Activated CD4-positive, alpha-beta T cell treated with anti-CD3 and anti-CD28 coated beads, Interleukin-2, amount 50 U/mL, for 4 hours (primary cell): ENCODE measurements around the gene SPTLC1.
"Not testable (repeated sequence)": the region's sequence is repeated elsewhere in the genome, so short reads cannot be mapped to it uniquely, and the experiment has no call there.

Experiments used
- DNase-seq, 2 experiments: peaks; one replicate each; pipeline ENCODE4 v3.0.0-alpha.2; 2020

Gene SPTLC1

DNA sequence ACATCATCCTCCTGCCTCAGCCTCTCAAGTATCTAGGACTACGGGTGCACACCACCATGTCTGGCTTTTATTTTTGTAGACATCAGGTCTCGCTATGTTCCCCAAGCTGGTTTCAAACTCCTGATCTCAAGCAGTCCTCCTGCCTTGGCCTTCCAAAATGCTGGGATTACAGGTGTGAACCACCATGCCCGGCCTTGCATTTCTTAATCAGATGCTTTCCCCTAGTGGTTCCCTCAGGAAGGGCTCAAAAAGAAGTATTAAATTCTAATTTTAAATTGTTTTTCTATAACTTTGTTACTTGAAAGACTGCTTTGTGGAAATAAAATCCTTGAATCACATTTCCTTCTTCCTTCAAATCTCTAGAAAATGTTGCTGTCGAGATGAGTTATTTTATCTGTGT lies 85.7 kb downstream of the SPTLC1 start:
- no peak for DNase-seq

DNA sequence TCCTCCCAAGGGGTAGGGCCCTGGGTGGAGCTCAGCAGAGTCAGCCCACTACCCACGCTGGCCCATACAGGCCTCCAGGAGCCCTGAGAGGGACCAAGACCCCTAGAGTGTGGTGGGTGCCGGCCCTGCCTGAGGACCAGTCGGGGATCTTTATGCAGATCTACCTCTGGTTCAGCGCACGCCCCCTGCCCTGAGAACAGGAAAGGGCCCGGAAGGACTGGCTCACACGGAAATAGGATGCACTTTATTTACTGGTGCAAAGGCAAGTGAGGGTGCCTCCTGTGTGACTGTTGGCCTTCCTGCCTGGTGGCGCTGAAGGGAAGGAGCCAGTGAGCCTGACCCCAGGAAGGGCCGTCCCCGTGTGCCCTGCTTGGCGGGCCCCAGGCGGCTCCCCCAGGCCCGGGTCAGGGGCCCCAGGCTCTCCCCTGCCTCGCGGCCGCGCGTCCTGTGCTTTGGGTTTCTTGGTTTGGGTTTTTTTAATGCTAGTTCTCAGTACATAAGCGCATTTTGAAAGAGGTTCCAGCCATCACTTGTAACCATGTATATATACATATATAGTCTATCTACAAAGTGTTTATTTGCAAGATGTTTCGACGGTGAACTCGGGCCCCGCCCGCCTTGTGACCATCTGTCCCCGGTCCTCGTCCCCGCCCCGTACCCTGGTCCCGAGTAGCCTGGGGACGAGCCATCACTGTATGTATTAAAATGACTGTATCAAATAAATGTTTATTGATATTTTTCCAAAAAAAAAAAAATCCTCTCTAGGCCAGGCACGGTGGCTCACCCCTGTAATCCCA lies 88.8 kb downstream of the SPTLC1 start:
- no peak for DNase-seq

DNA sequence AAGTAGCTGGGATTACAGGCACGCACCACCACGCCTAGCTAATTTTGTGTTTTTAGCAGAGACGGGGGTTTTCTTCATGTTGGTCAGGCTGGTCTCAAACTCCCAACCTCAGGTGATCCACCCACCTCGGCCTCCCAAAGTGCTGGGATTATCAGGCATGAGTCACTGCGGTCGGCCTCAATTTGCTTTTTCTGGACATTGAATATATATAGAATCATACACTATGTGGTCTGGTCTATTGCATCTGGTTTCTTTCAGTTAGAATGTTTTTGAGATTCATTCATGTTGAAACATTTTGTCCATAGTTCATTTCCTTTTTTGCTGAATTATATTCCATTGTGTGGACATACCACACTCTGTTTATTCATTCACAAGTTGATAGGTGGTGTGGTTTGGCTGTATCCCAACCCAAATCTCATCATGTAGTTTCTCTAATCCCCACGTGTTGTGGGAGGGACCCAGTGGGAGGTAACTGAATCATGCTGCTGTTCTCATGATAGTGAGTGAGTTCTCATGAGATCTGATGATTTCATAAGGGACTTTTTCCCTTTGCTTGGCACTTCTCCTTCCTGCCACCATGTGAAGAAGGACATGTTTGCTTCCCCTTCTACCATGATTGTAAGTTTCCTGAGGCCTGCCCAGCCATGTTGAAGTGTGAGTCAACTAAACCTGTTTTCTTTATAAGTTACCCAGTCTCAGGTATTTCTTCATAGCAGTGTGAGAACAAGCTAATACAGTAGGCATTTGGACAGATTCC lies 93.2 kb downstream of the SPTLC1 start:
- not testable (repeated sequence) for DNase-seq

- no peak for DNase-seq
Observed at GRCh38 chr9:92019658-92020057, 95.6 kb downstream of the SPTLC1 start.

GRCh38 chr9:92010705-92011536 lies 104.3 kb downstream of the SPTLC1 start:
- no peak for DNase-seq

DNA sequence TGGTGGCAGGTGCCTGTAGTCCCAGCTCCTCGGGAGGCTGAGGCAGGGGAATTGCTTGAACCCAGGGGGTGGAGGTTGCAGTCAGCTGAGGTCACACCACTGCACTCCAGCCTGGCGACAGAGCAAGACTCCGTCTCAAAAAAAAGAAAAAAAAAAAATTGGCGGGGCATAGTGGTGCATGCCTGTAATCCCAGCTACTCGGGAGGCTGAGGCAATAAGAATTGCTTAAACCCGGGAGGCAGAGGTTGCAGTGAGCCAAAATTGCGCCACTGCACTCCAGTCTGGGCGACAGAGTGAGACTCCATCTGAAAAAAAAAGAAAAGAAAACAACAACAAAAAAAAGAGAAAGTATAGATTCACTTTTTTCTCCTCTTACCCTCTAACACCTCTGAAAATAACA lies 105.0 kb downstream of the SPTLC1 start:
- DNase-seq: not testable (repeated sequence)

DNA sequence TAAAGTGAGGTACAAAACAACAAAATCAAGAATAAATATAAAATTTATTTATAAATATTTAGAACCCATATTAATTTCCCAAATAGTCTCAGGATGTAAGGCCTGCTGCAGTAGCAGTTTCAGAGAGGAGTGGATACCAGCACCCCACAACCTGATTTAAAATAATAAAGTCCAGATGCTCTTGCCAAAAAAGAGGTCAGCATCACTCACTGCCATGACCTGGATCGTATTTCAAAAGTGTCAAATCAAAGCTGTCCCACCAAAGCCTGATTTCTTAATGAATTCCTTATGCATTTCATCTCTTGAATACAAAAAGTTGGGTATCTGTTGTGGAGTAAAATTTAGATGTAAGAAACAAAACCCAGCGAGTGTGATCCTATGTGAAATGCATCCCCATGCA lies 107.2 kb downstream of the SPTLC1 start:
- no peak for DNase-seq

DNA sequence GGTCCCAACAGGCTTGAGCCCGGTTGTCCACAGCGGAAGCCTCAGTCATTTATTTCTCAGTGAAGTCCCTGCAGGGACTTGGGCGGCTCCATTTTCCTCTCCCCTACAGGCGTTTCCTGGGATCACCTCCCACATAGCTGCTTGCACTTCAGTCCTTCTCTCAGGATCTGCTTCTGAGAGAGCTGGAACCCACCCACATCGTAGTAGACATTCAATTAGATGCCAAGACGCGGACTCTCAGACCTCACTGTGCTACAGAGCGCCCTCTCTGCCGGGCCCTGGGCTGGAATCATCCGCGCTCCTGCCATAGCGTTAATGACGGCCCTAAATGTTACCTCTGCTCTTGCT lies 111.2 kb downstream of the SPTLC1 start:
- DNase-seq: no peak

DNA sequence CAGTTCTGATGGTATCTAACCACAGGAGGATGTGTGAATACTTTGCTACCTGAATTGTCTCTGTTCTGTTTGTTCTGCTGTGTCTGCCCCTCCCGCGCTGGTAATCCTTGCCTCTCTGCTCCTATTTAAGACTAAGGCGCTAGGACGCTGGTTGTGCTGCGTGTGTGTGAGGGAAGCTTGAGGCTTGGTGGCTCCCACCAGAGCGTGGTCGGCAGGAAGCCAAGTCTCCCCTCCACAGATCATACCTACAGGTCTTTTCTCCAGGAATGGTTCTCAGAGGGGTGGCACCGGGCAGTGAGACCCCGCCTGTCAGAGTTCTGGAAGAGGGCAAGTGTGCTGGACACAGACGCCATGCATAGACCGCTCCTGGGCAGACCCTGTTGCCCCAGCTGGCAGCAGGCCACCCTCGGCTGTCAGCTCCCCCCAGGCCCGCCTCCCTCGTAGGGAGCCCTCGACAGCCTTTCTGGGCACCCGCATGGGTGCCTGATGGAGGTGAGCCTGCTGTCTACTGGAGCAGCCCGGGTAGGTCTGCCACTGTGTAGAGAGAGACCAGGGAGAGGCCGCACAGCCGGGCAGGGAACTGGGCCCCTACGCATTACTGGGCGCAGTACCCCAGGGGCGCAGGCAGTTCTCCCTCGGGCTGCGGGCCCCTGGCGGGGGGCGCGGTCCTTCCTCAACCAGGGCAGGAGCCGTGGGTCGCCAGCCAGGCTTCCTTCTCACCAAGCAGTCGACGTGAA lies 111.7 kb downstream of the SPTLC1 start:
- DNase-seq: no peak

DNA sequence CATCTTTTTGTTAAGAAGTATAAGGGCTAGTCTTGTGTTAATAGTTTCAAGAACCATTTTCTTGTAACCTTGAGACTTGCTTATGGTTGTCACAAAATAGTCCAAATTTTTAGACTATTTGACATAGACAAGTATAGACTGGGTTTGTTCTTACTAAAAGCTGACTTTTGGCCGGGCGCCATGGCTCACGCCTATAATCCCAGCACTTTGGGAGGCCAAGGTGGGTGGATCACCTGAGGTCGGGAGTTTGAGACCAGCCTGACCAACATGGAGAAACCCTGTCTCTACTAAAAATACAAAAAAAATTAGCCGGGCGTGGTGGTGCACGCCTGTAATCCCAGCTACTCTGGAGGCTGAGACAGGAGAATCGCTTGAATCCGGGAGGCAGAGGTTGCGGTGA lies 113.3 kb downstream of the SPTLC1 start:
- not testable (repeated sequence) for DNase-seq

DNA sequence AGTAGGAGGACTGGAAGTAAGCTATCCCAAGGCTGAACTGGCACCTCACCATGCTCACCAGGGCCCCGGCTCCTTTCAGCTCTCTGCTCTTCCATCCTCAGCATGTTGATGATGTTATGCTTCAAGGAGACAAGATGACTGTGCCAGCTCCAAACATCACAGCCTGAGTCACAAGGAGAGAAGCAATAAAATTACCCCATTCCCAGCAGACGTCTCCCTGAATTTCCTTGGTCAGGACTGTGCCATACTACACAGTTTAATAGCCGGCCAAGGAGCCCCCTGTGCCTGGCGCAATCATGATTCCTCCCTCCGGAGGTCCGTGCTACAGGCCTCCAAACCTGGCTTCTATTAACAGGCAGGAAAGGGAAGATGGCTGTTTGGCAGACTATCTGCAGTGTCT lies 114.0 kb downstream of the SPTLC1 start:
- no peak for DNase-seq

- DNase-seq: no peak
Observed at GRCh38 chr9:91995000-91995655, 120.1 kb downstream of the SPTLC1 start.

GRCh38 chr9:91994422-91994821 lies 120.8 kb downstream of the SPTLC1 start:
- DNase-seq: no peak

GRCh38 chr9:91992461-91993041 lies 122.7 kb downstream of the SPTLC1 start:
- no peak for DNase-seq

DNA sequence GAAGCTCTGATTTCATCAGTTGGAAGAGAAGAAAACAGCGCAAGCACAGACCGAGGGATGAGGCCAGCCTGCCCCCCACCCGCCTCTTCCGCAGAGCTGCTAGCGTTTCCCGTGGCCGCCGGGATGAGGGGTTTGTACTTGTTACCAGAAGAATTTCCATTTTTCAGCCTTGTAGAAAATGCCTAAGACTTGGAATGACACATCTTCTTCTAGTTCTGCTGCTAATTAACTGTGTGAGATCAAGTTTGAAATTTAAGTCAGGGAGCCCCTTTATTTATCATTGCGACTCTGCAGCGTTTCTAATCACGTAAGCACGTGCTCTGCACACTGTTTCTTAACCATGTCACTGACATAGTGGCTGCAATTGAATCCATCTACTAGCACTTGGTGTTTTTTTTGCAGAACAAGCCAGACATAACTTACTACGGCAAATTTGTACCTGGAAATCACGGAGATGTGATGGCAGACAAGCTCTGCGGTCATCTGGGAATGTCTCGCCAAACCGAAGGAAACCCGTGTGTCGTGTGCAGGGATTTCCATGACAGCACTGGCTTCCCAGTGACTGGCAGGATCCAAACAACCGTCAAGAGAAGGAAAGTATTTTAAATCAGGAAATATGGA lies 123.4 kb downstream of the SPTLC1 start:
- DNase-seq: no peak

DNA sequence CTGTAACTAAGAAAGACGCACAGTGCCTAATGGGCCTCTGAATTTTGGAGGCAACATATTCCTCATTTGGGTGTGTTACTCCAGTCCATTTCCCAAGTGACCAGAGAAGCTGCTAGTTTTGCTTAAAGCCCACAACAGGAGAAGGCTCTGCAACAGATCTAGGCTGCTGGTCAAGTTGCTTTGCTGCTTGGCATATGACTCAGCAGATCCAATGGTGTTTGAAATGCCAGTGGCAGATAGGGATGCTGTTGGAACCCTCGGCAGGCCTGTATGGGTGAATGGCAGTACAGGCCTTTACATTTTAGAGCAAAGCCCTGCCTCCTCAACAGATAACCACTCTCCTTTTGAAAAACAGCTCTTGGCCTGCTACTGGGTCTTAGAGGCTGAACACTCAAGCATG lies 129.0 kb downstream of the SPTLC1 start:
- DNase-seq: no peak

DNA sequence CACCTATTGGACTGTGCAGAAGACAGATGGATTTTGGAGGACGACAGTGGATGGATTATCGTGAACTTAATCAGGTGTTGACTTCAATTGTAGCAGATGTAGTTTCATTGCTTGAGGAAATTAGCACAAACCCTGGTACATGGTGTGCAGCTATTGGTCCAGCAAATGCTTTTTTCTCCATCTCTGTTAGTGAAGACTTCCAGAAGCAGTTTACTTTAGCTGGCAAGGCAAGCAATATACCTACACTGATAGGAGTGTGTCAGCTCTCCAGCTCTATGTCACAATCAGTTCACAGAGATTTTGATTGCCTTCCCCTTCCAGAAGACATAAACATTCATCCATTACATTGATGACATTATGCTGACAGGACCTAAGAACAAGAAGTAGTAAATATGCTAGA lies 129.5 kb downstream of the SPTLC1 start:
- DNase-seq: no peak
